ENCODE measurements around the gene DBI.

- TF ChIP-seq, protein P1, sequence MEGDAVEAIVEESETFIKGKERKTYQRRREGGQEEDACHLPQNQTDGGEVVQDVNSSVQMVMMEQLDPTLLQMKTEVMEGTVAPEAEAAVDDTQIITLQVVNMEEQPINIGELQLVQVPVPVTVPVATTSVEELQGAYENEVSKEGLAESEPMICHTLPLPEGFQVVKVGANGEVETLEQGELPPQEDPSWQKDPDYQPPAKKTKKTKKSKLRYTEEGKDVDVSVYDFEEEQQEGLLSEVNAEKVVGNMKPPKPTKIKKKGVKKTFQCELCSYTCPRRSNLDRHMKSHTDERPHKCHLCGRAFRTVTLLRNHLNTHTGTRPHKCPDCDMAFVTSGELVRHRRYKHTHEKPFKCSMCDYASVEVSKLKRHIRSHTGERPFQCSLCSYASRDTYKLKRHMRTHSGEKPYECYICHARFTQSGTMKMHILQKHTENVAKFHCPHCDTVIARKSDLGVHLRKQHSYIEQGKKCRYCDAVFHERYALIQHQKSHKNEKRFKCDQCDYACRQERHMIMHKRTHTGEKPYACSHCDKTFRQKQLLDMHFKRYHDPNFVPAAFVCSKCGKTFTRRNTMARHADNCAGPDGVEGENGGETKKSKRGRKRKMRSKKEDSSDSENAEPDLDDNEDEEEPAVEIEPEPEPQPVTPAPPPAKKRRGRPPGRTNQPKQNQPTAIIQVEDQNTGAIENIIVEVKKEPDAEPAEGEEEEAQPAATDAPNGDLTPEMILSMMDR (IDR thresholded peaks at IDR 0.05), result no peak
- no peak for TF ChIP-seq POLR2AphosphoS5 (IDR thresholded peaks at IDR 0.05; ENCODE audit: low read depth, low read length)
- TF ChIP-seq SIN3A (IDR thresholded peaks at IDR 0.05; ENCODE audit: borderline replicate concordance, insufficient read depth, low read depth, low read length), result no peak
- no peak for TF ChIP-seq REST (IDR thresholded peaks at IDR 0.05; ENCODE audit: insufficient read depth in 1 of 2, low read depth in 2 of 2, low read length in 1 of 2)
Observed at GRCh38 chr2:119389615-119390306, 23.0 kb downstream of the DBI start.
